ENCODE results near the gene GRIN2A.

GRIN2A gene

DNA sequence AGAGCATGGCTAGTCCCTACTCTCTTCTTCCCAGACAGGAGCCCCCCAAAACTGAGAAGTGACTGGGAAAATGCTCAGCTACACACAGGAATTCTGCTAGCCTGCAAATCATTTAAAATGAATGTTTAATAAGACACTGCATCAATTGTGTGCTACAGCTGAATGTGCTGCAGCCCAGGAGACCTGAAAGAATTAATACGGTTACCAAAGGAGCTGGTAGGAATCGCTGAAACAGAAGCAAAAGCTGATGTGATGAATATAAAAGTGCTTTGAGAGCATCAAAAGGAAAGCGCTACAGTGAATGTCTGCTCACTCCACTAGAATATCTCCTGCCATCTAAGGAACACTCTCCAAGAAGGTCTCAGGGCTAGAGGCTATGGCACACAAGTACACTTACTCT is 3.7 kb downstream of the GRIN2A start:
- H3K4me2 ChIP-seq (ENCODE audit: low read depth, low read length): no peak overlapping the region
- H4K20me1 ChIP-seq (ENCODE audit: insufficient read depth, low read length): no peaks in the 10 kb centered on the region
- no peaks in the 10 kb centered on the region for H3F3A ChIP-seq (ENCODE audit: insufficient read depth, low read length)
- no peak overlapping the region for H3K4me3 ChIP-seq (ENCODE audit: low read length)
- H3K9me2 ChIP-seq (replicated peaks; ENCODE audit: insufficient read depth, low read length): no peaks in the 10 kb centered on the region
- H3K27me3 ChIP-seq (replicated peaks; ENCODE audit: insufficient read depth, low read length): peaks cover 18% of the 10 kb centered on the region
- no peak overlapping the region for H3K9ac ChIP-seq (ENCODE audit: low read length)
- H3K4me1 ChIP-seq (ENCODE audit: low read length): peaks cover 8% of the 10 kb centered on the region; the same call in 1 of the 2 replicates
- no peaks in the 10 kb centered on the region for H3K79me2 ChIP-seq (ENCODE audit: low read length)
- DNase-seq: no peak
- TF ChIP-seq EZH2 (optimal IDR thresholded peaks at IDR 0.05; ENCODE audit: low read depth, low read length) (no peak), CTCF (IDR thresholded peaks at IDR 0.05; ENCODE audit: low read length) (no peak), EZH2phosphoT487 (IDR thresholded peaks at IDR 0.05; ENCODE audit: low read length) (no peak)
- no peaks in the 10 kb centered on the region for H3K36me3 ChIP-seq (replicated peaks; ENCODE audit: insufficient read depth, low read length)
- H2AFZ ChIP-seq (ENCODE audit: low read length): no peak overlapping the region
- H3K27ac ChIP-seq (ENCODE audit: low read length): no peak overlapping the region
- H3K9me3 ChIP-seq (replicated peaks; ENCODE audit: insufficient read depth, low read length): no peaks in the 10 kb centered on the region

DNA sequence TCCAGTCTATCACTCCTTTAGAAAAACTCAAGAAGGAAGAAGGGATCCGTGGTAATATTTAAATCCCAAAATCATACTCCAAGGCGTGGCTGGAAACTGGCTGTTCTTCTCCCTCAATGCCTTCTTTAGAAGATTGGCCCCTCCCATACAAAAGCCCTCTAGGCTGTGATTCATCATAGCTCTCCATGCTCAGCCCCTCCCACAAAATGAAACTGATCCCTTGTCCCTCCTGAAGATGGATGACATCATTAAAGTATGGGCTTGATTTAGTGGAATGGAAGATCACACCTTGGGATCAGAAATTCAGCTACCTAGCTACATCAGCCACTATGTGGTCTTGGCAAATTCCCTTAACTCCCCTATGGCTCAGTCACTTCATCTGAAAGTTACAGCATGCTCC is 4.1 kb downstream of the GRIN2A start:
- Histone ChIP-seq H3K9me3 (replicated peaks; ENCODE audit: insufficient read depth, low read length) (no peaks in the 10 kb centered on the region), H3F3A (ENCODE audit: insufficient read depth, low read length) (no peaks in the 10 kb centered on the region), H3K79me2 (ENCODE audit: low read length) (no peaks in the 10 kb centered on the region), H3K4me1 (ENCODE audit: low read length) (peaks cover 8% of the 10 kb centered on the region; the same call in 1 of the 2 replicates), H3K4me3 (ENCODE audit: low read length) (no peak overlapping the region), H3K9ac (ENCODE audit: low read length) (no peak overlapping the region), H3K4me2 (ENCODE audit: low read depth, low read length) (no peak overlapping the region), H3K36me3 (replicated peaks; ENCODE audit: insufficient read depth, low read length) (no peaks in the 10 kb centered on the region), H3K9me2 (replicated peaks; ENCODE audit: insufficient read depth, low read length) (no peaks in the 10 kb centered on the region), H3K27ac (ENCODE audit: low read length) (no peak overlapping the region), H2AFZ (ENCODE audit: low read length) (no peak overlapping the region), H3K27me3 (replicated peaks; ENCODE audit: insufficient read depth, low read length) (peaks cover 14% of the 10 kb centered on the region), H4K20me1 (ENCODE audit: insufficient read depth, low read length) (no peaks in the 10 kb centered on the region)
- DNase-seq: no peak
- TF ChIP-seq EZH2phosphoT487 (IDR thresholded peaks at IDR 0.05; ENCODE audit: low read length): no peak
- TF ChIP-seq CTCF (IDR thresholded peaks at IDR 0.05; ENCODE audit: low read length): no peak
- TF ChIP-seq EZH2 (optimal IDR thresholded peaks at IDR 0.05; ENCODE audit: low read depth, low read length): no peak

DNA sequence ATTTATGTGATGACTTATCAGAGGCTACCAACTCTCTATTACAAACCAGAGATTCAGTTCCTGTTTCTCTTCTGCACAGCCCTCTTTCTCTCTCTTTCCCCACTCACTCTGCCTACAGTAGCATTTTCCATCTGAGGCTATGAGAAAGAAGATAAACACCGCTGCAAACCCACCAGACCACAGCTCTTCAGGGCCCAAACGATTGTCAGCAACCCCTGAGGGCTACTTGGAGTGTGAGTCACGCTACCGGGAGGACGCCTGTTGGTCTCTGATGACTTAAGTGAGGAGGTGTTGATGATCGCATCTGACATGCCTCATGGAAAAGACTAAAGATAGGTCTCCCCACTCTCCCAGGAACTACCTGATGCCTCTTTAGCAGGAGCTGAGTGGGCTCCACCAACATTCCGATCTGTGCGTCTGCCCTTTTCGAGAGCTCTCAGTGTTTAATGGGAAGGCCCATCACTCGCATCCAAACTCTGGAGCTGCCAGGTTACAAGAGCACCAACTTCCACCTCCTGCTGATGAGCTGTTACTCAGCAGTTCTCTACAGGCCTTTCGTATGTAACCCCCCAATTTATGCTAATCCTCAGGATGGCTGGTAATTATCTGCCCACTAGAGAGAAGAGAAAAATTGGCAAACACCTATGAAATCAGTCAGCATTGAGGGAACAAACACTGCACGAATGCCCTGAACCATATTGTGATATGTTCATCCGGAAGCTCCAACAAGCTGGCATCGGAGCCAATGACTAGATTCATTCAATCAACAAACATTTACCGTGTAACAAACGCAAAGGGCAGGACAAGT is 9.2 kb downstream of the GRIN2A start:
- no peaks in the 10 kb centered on the region for H3K79me2 ChIP-seq (ENCODE audit: low read length)
- H3K4me3 ChIP-seq (ENCODE audit: low read length): no peak overlapping the region
- H3K36me3 ChIP-seq (replicated peaks; ENCODE audit: insufficient read depth, low read length): no peaks in the 10 kb centered on the region
- DNase-seq: no peak
- H3K9ac ChIP-seq (ENCODE audit: low read length): no peak overlapping the region
- no peak overlapping the region for H3K27ac ChIP-seq (ENCODE audit: low read length)
- TF ChIP-seq EZH2phosphoT487 (IDR thresholded peaks at IDR 0.05; ENCODE audit: low read length) (no peak), EZH2 (optimal IDR thresholded peaks at IDR 0.05; ENCODE audit: low read depth, low read length) (no peak), CTCF (IDR thresholded peaks at IDR 0.05; ENCODE audit: low read length) (no peak)
- H3K9me3 ChIP-seq (replicated peaks; ENCODE audit: insufficient read depth, low read length): no peaks in the 10 kb centered on the region
- H2AFZ ChIP-seq (ENCODE audit: low read length): no peak overlapping the region
- H4K20me1 ChIP-seq (ENCODE audit: insufficient read depth, low read length): no peaks in the 10 kb centered on the region
- H3K9me2 ChIP-seq (replicated peaks; ENCODE audit: insufficient read depth, low read length): no peaks in the 10 kb centered on the region
- H3F3A ChIP-seq (ENCODE audit: insufficient read depth, low read length): no peaks in the 10 kb centered on the region
- H3K27me3 ChIP-seq (replicated peaks; ENCODE audit: insufficient read depth, low read length): no peaks in the 10 kb centered on the region
- H3K4me2 ChIP-seq (ENCODE audit: low read depth, low read length): no peak overlapping the region
- no peaks in the 10 kb centered on the region for H3K4me1 ChIP-seq (ENCODE audit: low read length)
